Colonic mucosa (tissue), 4 donors: Measurements from ENCODE around the gene PAPPA. TPM values are rescaled to one million over a fixed set of nuclear protein-coding genes. Genes with fewer than 3 reads are reported as not detected.

Experiments used
- DNase-seq: peaks from one replicate; pipeline ENCODE4 v3.0.0-alpha.2; 2020
- H3K27ac ChIP-seq: fragments of 200-600 bp; one replicate; pipeline ENCODE4 v1.8.0; 2021
- H3K27me3 ChIP-seq: fragments of 200-600 bp; one replicate; pipeline ENCODE4 v1.8.0; 2021
- H3K36me3 ChIP-seq: fragments of 200-600 bp; one replicate; pipeline ENCODE4 v1.8.0; 2021
- H3K4me1 ChIP-seq: fragments of 200-600 bp; one replicate; pipeline ENCODE4 v1.8.0; 2021; ENCODE audit warnings: mild to moderate bottlenecking
- H3K4me3 ChIP-seq: fragments of 200-600 bp; one replicate; pipeline ENCODE4 v1.8.0; 2021
- H3K9ac ChIP-seq, 2 donors: one replicate each; pipeline ENCODE4 v1.7.0; 2013; ENCODE audit warnings: control low read depth in 2 of 2, low read depth in 2 of 2, low read length in 2 of 2
- H3K9me3 ChIP-seq: fragments of 200-600 bp; one replicate; pipeline ENCODE4 v1.8.0; 2021
- CTCF ChIP-seq: fragments of 200-600 bp; IDR thresholded peaks from one replicate; pipeline ENCODE4 v1.8.0; 2022; ENCODE audit warnings: antibody characterized with exemption, mild to moderate bottlenecking
- intact Hi-C: fragments of 100-400 bp; cut with DNase I; formaldehyde crosslinking; loops from one replicate; pipeline ENCODE4 v1.14.1; 2022
- total RNA-seq, 2 donors: library from RNA; stranded (reverse); fragmentation: NEBNext Ultra II Directional in 1 of 2; extraction: Animal tissue kit (Norgen Biotek cat#: 25700) in 1 of 2; gene quantifications; one replicate each; pipeline ENCODE4 v1.2.1, GENCODE V29; 2021
- donor health status: healthy.
- donor health status: DM: no; HTN: no; CAD: no.
- donor health status: DM: no; HTN: no; CAD: no.

PAPPA gene
- total RNA-seq, 2 donors from 2014 or later = 0.99 to 1.2 TPM

GRCh38 chr9:116332090-116332489 is 178.5 kb downstream of the PAPPA start:
- Histone ChIP-seq H3K4me1 (no peaks in the 10 kb centered on the region), H3K27me3 (no peaks in the 10 kb centered on the region), H3K4me3 (no peak overlapping the region), H3K36me3 (no peaks in the 10 kb centered on the region), H3K9ac (no peak overlapping the region), H3K9me3 (no peaks in the 10 kb centered on the region), H3K27ac (no peak overlapping the region)
- intact Hi-C loops = no loop called here
- TF ChIP-seq CTCF = no peak
- no peak for DNase-seq

GRCh38 chr9:116333254-116333653 is 179.7 kb downstream of the PAPPA start:
- H3K27me3 ChIP-seq = no peaks in the 10 kb centered on the region
- H3K4me3 ChIP-seq = no peak overlapping the region
- H3K27ac ChIP-seq = no peak overlapping the region
- H3K36me3 ChIP-seq = no peaks in the 10 kb centered on the region
- TF ChIP-seq CTCF = no peak
- no peak overlapping the region for H3K9ac ChIP-seq
- no peaks in the 10 kb centered on the region for H3K4me1 ChIP-seq
- H3K9me3 ChIP-seq = no peaks in the 10 kb centered on the region
- no peak for DNase-seq
- intact Hi-C loops = no loop called here

GRCh38 chr9:116334546-116335150 is 181.1 kb downstream of the PAPPA start:
- Histone ChIP-seq H3K4me1 (no peaks in the 10 kb centered on the region), H3K27me3 (no peaks in the 10 kb centered on the region), H3K9me3 (no peaks in the 10 kb centered on the region), H3K36me3 (no peaks in the 10 kb centered on the region), H3K9ac (no peak overlapping the region), H3K27ac (no peak overlapping the region), H3K4me3 (no peak overlapping the region)
- TF ChIP-seq CTCF = no peak
- intact Hi-C loops = no loop called here
- no peak for DNase-seq

DNA sequence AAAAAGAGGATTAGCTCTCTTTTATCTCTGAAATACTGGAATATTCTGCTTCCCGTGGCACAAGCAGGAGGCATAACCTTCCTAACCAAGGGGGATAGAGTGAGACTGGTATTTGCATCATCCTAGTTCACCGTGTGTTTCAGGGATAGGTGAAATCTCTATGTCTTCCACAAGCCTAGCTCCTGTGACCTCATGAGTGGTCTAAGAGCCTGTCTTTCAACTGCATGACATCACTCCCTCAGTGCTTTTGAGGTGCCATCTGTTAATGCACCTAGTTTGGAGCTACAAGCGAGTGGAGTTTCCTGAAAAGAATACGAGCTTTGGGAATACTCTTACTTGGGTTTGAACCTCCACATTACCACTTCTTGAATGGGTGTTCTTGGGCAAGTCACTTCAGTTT is 181.8 kb downstream of the PAPPA start:
- Histone ChIP-seq H3K4me1 (no peaks in the 10 kb centered on the region), H3K9me3 (no peaks in the 10 kb centered on the region), H3K27me3 (no peaks in the 10 kb centered on the region), H3K36me3 (no peaks in the 10 kb centered on the region), H3K27ac (no peak overlapping the region), H3K9ac (no peak overlapping the region), H3K4me3 (no peak overlapping the region)
- DNase-seq = no peak
- no peak for TF ChIP-seq CTCF
- intact Hi-C loops = no loop called here

GRCh38 chr9:116336133-116336862 is 182.7 kb downstream of the PAPPA start:
- Histone ChIP-seq H3K9me3 (no peaks in the 10 kb centered on the region), H3K4me1 (no peaks in the 10 kb centered on the region), H3K36me3 (no peaks in the 10 kb centered on the region), H3K9ac (no peak overlapping the region), H3K4me3 (no peak overlapping the region), H3K27ac (no peak overlapping the region), H3K27me3 (no peaks in the 10 kb centered on the region)
- no peak for DNase-seq
- no peak for TF ChIP-seq CTCF
- intact Hi-C loops = no loop called here
